ENCODE results near the gene PLSCR4.
"Not testable (repeated sequence)": the region's sequence is repeated elsewhere in the genome, so short reads cannot be mapped to it uniquely, and the experiment has no call there.

Gene PLSCR4

GRCh38 chr3:146250449-146251382 lies at the start of gene PLSCR4:
PLSCR4 (minus strand) TSS chr3:146251105; CDS start chr3:146222071, 29,034 bp downstream.
- peak; percentile 62 for DNase-seq

- not testable (repeated sequence) for DNase-seq
These were observed 42.5 kb upstream of the PLSCR4 start for GRCh38 chr3:146293401-146293800.

GRCh38 chr3:146283781-146284445 lies 33.0 kb upstream of the PLSCR4 start:
- DNase-seq: no peak

GRCh38 chr3:146280864-146281263 lies 30.0 kb upstream of the PLSCR4 start:
- DNase-seq: no peak

GRCh38 chr3:146279951-146280350 lies 29.0 kb upstream of the PLSCR4 start:
- no peak for DNase-seq

- DNase-seq: no peak
These were observed 28.1 kb upstream of the PLSCR4 start for GRCh38 chr3:146279013-146279412.

GRCh38 chr3:146277953-146278631 lies 27.2 kb upstream of the PLSCR4 start:
- no peak for DNase-seq

- no peak for DNase-seq
These were observed 24.6 kb upstream of the PLSCR4 start for GRCh38 chr3:146275476-146275875.

- DNase-seq: no peak
These were observed 23.9 kb upstream of the PLSCR4 start for GRCh38 chr3:146274833-146275232.

- DNase-seq: no peak
These were observed 23.0 kb upstream of the PLSCR4 start for GRCh38 chr3:146273721-146274407.

- DNase-seq: no peak
These were observed 20.3 kb upstream of the PLSCR4 start for GRCh38 chr3:146271180-146271579.

GRCh38 chr3:146269271-146269670 lies 18.4 kb upstream of the PLSCR4 start:
- DNase-seq: no peak

- DNase-seq: no peak
These were observed 17.8 kb upstream of the PLSCR4 start for GRCh38 chr3:146268535-146269219.

- DNase-seq: no peak
These were observed 14.8 kb upstream of the PLSCR4 start for GRCh38 chr3:146265720-146266119.

GRCh38 chr3:146262371-146263110 lies 11.6 kb upstream of the PLSCR4 start:
- DNase-seq: no peak

GRCh38 chr3:146259880-146260589 lies 9.1 kb upstream of the PLSCR4 start:
- no peak for DNase-seq

- DNase-seq: no peak
These were observed 6.1 kb upstream of the PLSCR4 start for GRCh38 chr3:146256851-146257486.

GRCh38 chr3:146252445-146252844 lies 1.5 kb upstream of the PLSCR4 start:
- not testable (repeated sequence) for DNase-seq

GRCh38 chr3:146249921-146250320 lies 984 bp downstream of the PLSCR4 start:
- DNase-seq: no peak

- no peak for DNase-seq
These were observed 3.0 kb downstream of the PLSCR4 start for GRCh38 chr3:146247911-146248310.

Data from KG1 (cell line).